Stimulated activated CD4-positive, alpha-beta T cell treated with anti-CD3 and anti-CD28 coated beads, TNF-alpha, amount 100 ng/mL, for 48 hours (primary cell): Measurements from ENCODE around the gene ZNF343.
"Not testable (repeated sequence)": the region's sequence is repeated elsewhere in the genome, so short reads cannot be mapped to it uniquely, and the experiment has no call there.

Experiments used
- DNase-seq, 3 donors: peaks; one replicate each; pipeline ENCODE4 v3.0.0-alpha.2; 2020; ENCODE audit warnings: low read depth in 3 of 3

ZNF343 gene

DNA sequence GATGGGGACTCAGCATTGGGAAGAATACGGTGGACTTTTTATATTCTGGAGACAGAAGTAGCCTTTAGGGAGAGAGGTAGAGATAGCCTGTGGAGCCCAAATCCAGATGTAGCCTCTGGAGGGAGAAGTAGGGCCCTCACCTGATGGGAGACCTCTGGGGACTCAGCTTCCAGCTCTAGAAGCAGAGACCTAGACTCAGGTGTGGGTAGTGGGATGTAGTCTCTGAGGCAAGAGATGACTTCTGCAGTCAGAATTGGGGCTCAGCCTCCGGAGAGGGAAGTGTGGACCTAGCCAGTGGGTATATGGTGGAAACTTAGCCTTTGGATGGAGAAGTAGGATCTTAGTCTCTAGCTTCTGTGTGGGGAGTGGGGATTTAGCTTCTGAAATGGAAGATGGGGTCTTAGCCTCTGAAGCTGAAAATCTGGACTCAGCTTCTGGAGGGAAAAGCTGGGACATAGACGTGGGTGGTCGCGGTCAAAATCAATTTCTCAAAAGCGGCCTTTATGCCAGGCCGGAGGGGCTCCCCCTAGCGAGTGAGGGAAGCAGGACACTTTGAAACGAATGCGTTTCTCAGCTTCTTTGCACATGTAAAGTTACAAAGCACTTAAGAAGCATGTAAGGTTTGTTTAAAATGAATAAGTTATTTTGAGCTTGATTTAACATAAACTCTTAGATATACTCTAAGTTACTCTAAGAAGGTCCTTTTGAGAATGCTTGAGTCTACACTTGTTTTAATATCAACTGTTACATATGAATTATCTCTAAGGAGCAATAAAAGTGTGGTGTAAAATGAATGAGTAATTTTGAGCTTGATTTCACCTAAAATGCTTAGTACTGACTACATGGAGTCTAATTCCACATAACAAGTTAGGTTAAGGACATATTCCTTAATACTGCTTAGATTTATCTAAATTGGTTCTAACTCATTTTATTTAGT, 12.9 kb upstream of the ZNF343 start:
- peak in 2 of 3 donors; percentile 22 to 45 for DNase-seq

DNA sequence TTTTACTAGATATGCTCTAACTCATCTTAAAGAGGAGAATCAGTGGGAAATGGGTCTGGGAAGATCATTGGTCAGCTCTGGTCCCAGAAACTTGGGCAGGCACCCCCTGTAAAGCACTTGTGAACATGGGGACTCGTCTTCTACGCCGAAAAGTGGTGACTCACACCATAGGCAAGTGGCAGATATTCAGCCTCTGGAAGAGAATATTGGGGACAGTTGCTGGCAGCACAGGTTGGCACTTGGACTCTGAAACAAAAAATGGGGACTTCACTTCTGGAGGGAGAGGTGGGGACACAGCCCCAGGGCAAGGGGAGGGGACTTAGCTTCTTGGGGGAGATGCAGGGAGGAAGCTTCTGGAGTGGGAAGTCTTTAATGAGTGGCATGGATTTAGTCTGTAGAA, 11.9 kb upstream of the ZNF343 start:
- no peak for DNase-seq

DNA sequence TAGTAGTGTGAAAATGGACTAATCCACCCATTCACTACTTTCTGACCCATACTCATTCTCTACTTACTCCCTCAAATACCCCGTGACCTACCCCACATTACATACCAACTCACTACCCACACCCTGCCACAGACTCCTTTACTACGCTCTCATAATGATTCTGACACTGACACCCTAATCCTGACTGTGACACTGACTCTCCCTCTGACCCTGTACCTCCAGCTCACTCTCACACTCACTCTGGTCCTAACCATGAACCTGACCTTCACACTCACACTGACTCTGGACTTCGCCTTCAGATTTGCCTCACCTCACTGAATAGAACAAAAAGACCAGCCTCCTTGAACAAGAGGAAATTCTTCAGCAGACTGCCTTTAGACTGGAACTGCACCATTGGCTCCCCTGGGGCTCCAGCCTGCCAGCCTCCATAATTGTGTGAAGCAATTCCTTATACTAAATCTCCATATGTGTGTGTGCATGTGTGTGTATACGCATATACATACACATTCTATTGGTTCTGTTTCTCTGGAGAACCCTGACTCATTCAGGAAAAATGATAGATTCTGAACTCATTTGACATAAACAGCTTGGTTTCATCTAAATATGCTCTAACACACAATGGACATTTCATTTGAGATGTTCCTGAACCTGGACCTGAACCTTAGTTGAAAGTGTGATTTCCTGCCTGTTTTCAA, 10.5 kb upstream of the ZNF343 start:
- DNase-seq: no peak

DNA sequence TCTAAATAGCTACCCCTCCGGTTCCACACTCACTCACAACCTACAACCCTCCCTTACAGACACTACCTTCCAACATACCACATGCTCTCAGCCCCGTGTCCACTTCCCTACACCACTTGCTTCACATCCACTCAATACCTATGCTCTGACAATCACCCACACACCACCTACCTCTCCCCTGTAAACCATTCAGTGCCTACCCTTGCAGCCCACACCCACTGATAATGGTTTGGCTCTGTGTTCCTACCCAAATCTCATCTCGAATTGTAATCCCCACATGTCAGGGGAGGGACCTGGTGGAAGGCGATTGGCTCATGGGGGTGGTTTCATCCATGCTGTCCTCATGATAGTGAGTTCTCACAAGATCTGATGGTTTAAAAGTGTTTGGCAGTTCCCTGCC, 9.8 kb upstream of the ZNF343 start:
- no peak for DNase-seq

DNA sequence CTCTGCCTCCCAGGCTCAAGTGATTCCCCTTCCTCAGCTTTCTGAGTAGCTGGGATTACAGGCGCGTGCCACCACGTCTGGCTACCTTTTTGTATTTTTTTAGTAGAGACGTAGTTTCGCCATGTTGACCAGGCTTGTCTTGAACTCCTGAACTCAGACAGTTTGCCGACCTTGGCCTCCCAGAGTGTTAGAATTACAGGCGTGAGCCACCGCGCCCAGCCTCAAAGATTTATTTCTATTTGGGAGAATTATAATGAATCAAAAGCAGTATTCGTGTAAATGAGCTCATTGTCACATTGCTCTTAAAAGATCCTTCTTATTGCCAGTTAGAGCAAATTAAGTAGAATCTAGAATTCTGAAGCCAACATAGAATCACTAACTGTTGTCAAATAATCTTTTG, 9.4 kb upstream of the ZNF343 start:
- DNase-seq: no peak

DNA sequence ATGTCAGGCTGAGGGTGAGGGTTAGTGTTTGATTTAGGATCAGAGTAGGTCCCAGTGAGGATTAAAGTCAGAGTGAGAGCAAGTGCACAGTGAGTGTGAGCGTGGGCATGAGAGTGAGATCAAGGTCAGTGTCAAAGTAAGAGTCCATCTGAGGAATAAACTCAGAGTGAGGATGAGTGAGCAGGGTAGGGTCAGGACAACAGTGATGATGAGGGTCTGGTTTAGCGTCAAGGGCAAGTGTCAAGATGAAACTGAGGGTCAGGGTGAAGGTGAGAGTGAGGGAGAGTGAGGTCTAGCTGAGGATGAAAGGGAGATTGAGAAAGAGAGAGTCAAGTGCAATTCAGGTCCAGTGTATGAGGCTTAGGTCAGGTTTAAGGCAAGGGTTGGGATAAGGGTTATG, 7.7 kb upstream of the ZNF343 start:
- no peak for DNase-seq

DNA sequence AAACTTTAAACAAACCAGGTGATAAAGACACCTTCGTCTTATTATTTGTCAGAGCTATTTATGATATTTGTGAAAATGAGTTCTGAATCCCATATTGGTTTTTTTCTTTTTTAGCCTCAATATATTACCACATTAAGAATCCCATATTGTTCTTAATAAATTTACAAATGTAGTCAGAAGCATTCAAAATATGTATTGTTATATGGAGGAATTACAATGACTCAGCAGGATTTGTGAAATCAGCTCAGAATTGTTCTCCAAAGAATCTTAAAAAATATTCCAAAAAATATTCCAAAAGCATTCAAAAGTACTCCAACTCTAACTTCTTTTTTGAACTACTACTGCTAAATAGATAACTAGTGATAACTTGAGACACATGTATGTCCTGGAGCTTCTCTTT, 6.5 kb upstream of the ZNF343 start:
- no peak for DNase-seq

DNA sequence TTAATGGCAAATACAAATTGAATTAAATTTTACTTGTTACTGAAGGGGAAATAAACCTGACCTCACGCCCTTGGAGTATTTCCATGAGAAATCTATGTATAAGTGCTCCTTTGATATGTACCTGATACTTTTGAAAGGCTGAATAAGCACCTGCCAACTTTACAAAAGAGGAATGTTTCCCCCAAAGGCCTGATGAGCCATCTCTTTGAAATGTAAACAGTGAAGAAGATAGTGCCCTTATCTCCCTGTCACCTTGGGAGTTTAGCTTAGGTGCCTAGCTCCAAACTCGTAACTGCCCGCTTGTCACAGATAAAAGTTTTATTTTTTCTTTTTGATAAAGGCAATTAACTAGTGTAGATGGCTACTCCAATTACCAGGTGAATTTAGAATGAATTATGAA, 1.1 kb upstream of the ZNF343 start:
- DNase-seq: no peak

DNA sequence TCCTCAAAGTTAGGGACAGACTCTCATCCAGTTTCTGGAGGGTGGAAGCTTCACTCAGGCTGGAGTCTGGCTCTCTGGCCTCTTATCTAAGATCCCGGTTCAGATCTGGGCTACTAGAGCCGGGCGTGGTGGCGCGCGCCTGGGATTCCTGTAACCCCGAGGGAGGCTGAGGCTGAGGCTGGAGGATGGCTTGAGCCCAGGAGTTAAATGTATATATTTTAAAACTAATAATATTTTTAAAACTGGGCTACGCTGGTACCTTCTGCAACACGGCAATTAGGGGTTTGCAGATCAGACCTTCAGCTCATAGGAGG, 710 bp upstream of the ZNF343 start:
- DNase-seq: no peak

DNA sequence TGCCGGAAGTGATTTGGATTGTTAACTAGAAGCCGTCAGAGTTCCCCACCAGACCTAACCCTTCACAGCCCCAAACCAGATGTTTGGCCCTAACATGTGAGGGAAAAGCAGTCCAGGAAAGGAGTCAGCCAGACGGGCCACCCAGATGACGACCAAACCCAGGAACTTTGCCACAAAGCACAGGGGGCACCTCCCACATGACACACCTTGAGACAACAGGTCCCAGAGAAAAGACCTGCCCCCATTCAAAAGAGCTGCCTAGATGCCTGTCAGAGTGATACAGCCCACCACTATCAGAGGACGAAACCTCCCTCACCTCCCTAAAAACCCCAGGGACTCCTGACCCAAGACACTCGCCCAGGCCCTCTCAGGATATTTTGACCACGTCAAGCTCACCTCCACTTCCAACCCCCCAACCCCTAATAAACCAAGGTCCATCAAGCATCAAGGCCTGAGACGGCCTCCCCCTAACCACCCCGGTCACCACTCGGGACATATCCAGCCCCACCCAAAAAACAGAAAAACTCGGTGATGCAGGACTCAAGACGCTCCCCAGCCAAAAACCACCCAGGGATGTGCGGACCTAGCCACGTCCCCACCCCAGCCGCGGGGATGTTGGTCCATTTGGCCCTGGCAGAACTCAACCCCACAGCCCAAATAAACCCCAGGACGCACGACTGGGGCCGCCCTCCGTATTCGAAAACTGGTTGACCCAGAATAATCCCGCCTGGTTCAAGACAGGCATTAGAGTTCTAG, 662 bp downstream of the ZNF343 start:
- no peak for DNase-seq

DNA sequence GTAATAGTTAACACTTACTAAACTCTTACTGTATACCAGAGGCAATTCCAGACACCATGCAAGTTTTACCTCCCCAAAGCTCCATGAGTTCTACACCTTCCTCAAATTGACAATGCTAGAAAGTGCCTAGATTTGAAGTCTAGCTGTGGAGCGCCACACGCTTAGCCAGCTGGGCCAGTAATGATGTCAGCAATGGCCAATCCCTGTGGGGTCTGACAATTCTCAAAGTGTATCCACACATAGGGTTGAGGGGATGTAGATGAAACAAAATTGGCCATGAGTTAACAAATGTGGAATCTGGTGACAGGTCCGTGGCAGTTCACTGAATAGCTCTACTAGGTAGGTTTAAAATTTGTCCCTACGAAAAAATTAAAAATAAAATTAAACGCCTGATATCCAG, 1.3 kb downstream of the ZNF343 start:
- no peak for DNase-seq

DNA sequence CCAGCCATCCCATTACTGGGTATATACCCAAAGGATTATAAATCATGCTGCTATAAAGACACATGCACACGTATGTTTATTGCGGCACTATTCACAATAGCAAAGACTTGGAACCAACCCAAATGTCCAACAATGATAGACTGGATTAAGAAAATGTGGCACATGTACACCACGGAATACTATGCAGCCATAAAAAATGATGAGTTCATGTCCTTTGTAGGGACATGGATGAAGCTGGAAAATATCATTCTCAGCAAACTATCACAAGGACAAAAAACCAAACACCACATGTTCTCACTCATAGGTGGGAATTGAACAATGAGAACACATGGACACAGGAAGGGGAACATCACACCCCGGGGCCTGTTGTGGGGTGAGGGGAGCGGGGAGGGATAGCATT, 2.3 kb downstream of the ZNF343 start:
- DNase-seq: not testable (repeated sequence)

DNA sequence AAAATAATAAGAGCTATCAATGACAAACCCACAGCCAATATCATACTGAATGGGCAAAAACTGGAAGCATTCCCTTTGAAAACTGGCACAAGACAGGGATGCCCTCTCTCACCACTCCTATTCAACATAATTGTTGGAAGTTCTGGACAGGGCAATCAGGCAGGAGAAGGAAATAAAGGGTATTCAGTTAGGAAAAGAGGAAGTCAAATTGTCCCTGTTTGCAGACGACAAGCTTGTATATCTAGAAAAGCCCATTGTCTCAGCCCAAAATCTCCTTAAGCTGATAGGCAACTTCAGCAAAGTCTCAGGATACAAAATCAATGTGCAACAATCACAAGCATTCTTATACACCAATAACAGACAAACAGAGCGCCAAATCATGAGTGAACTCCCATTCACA, 3.9 kb downstream of the ZNF343 start:
- DNase-seq: not testable (repeated sequence)

DNA sequence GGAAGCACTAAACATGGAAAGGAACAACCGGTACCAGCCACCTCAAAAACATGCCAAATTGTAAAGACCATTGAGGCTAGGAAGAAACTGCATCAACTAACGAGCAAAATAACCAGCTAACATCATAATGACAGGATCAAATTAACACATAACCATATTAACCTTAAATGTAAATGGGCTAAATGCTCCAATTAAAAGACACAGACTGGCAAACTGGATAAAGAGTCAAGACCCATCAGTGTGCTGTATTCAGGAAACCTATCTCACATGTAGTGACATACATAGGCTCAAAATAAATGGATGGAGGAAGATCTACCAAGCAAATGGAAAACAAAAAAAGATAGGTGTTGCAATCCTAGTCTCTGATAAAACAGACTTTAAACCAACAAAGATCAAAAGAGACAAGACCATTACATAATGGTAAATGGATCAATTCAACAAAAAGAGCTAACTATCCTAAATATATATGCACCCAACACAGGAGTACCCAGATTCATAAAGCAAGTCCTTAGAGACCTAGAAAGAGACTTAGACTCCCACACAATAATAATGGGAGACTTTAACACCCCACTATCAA, 5.8 kb downstream of the ZNF343 start:
- DNase-seq: not testable (repeated sequence)

DNA sequence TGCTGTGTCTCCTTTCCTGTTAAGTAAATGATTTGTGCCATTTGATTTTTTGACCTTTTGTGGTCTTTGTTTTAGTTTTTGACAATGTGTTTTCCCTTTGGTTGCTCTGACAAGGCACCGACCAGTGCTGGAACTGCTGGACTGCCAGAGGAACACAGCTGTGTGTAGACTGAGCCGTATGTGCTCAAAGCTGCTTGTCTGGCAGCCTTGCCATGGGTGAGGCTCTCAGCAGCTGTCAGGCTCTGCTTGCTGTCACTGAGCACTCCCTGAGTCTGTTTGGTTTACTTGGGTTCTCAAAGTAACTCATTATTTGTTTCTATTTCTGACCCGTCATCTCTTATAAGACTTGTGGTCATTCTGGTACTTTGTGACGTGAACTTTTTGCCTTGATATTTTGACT, 23.1 kb downstream of the ZNF343 start:
- no peak for DNase-seq

DNA sequence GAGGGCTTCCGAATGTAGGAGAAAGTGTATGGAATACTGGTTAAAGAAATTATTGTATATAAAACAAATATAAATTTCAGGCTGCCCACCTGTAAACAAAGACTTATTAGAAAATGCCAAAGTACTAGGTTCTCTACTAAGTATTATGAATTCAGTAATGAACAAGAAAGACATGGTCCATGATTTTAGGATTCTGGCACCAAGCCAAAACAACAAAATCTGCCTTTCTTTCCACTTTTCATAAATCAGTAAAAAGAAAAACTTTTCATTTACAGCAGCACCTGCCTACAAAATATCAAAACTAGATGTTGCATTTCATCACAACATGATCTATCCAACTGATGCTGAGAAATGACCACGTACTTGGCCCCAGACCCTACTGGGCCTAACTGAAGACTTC, 23.6 kb downstream of the ZNF343 start:
- no peak for DNase-seq

DNA sequence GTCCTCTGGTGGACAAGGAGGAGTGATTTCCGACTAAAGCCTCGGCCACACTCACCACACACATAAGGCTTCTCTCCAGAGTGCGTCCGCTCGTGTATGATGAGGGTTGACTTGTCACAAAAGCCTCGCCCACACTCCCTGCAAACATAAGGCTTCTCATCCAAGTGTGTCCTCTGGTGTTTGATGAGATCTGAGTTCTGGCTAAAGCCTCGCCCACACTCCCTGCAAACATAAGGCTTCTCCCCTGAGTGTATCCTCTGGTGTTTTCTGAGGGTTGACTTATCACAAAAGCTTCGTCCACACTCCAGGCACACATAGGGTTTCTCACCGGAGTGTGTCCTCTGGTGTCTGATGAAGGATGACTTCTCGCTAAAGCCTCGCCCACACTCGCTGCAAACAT, 25.2 kb downstream of the ZNF343 start:
- no peak for DNase-seq

DNA sequence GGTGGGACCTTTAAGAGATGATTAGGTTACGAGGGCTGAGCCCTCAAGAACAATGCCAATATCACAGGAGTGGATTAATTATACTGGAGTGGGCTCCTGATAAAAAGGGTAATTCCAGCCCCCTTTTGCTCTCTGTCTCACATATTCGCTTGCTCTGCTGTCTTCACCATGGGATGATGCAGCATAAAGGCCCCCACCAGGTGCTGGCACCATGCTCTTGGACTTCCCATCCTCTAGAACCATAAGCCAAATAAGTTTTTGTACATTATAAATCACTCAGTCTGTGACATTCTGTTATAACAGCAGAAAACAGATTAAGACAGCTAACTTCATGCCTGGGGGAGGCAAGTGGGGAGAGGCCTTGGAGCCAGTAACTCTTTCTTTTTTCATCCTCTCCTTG, 28.3 kb downstream of the ZNF343 start:
- DNase-seq: no peak

DNA sequence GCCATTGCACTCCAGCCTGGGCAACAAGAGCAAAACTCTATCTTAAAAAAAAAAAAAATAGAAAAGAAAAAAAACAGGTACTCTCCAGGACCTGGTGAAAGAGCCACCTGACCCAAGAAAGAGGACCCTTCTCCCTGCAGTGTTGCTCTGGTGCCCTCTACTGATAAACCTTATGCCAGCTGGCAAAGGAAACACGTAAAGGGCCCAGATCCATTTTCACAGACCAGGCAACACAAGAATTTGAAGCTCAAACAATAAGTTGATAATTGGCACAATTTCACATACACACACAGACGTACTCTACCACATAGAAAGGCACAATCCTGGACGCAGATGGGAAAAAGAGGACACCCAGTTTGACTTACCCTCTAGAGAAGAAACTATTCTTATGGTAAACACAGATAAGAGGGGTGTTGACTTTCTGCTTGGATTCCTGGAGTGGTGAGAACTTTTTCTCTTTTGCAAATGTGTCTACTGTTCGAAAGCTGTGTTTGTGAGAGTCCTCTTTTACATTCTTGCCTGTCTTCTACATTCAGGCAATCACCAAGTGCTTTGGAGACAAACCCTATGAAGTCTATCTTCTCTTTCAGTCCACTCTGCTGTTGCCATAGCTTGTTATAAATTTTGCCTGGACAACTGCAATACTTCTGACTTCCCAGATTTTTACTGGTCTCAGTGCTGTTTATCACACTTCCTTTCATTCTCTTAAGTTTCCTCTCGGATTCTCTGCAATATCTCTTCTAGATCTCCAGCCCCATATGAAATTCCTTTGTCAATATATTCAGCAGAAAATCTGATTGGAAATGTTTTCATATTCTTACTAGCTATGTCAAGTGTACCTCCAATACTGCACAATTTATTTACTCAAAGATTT, 31.7 kb downstream of the ZNF343 start:
- no peak for DNase-seq

DNA sequence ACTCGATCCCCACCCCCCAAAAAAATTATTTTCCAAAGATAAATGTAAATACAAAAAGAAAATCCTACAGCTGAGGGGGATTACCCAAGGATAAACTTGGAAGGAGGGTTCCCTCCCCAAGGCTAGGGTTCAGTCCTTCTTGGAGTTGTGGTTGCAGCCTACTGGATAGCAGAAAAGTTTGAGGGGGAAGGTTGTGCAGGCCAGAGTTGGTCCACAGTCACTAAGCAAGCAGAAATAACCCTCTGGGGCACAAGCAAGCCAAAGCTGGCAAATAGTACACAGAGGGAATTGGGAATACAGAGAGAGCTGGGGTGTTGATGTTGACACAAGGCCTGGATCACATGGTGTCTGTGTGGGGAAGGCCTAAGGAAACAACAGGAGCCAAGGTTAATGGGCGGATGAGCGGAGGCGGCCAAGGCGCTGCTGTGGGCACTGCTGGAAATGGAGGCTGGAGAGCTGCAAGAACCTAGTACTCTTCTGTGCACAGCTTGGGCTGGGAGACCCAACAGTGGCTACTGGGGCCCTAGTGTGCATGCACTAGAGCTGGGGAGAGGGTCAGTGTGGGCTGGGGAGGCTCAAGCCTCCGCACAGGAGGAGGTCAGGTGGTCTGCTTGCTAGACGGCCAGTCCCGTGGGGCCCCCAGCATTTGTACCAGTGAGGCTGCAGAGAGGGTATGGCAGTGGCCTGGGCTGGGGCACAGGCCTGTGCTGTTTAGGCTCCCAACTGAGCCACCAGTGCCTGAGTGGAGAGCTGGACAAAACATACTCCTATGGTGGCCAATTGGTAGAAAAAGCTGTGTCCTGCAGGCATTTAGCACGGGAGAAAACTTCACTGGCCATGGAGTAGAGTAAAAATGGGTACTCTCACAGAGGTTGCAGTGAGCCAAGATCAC, 32.6 kb downstream of the ZNF343 start:
- no peak for DNase-seq
